ENCODE results near the gene GPS1.

Gene GPS1

GRCh38 chr17:82058230-82058854 lies 6.6 kb downstream of the GPS1 start:
- no peak for DNase-seq (ENCODE audit: low spot score)
- no peak for TF ChIP-seq CTCF (IDR thresholded peaks at IDR 0.05)
- no peak overlapping the region for H3K27ac ChIP-seq
- H3K4me3 ChIP-seq: no peak overlapping the region

- Histone ChIP-seq H3K4me3 (no peak overlapping the region), H3K27ac (no peak overlapping the region)
- TF ChIP-seq CTCF (IDR thresholded peaks at IDR 0.05): no peak
- DNase-seq (ENCODE audit: low spot score): no peak
Observed at GRCh38 chr17:82058855-82059249, 7.2 kb downstream of the GPS1 start.

- Histone ChIP-seq H3K27ac (no peak overlapping the region), H3K4me3 (no peak overlapping the region)
- DNase-seq (ENCODE audit: low spot score): no peak
- TF ChIP-seq CTCF (IDR thresholded peaks at IDR 0.05): no peak
Observed at GRCh38 chr17:82059272-82060000, 7.7 kb downstream of the GPS1 start.

- H3K4me3 ChIP-seq: no peak overlapping the region
- no peak for TF ChIP-seq CTCF (IDR thresholded peaks at IDR 0.05)
- DNase-seq (ENCODE audit: low spot score): no peak
- H3K27ac ChIP-seq: no peak overlapping the region
Observed at GRCh38 chr17:82060001-82060380, 8.3 kb downstream of the GPS1 start.

GRCh38 chr17:82060614-82061013 lies 8.9 kb downstream of the GPS1 start:
- DNase-seq (ENCODE audit: low spot score): no peak
- TF ChIP-seq CTCF (IDR thresholded peaks at IDR 0.05): no peak
- Histone ChIP-seq H3K4me3 (no peak overlapping the region), H3K27ac (no peak overlapping the region)

- Histone ChIP-seq H3K27ac (no peak overlapping the region), H3K4me3 (no peak overlapping the region)
- no peak for DNase-seq (ENCODE audit: low spot score)
- no peak for TF ChIP-seq CTCF (IDR thresholded peaks at IDR 0.05)
Observed at GRCh38 chr17:82061047-82061925, 9.6 kb downstream of the GPS1 start.

Data from coronary artery (tissue), 2 donors.